Aorta (tissue), 5 donors: ENCODE measurements around the gene EPHA6. TPM values are rescaled to one million over a fixed set of nuclear protein-coding genes. Genes with fewer than 3 reads are reported as not detected.
"Not testable (repeated sequence)": the region's sequence is repeated elsewhere in the genome, so short reads cannot be mapped to it uniquely, and the experiment has no call there.

ENCODE experiments used
- ATAC-seq: fragments of 200-7000 bp; cut with Tn5 transposase; one replicate; pipeline ENCODE4 v1.9.1; 2022; ENCODE audit warnings: moderate library complexity; ENCODE audit not compliant: low FRiP score
- DNase-seq, 2 donors: peaks; one replicate each; pipeline ENCODE4 v3.0.0-alpha.2; 2020
- H3K27ac ChIP-seq, 2 donors: one replicate each; pipeline ENCODE4 v1.5.1; 2013; ENCODE audit warnings: low read length in 2 of 2, mild to moderate bottlenecking in 2 of 2, moderate library complexity in 2 of 2, control low read depth in 1 of 2, inconsistent platforms in 1 of 2, low read depth in 1 of 2
- H3K27me3 ChIP-seq, 2 donors: one replicate each; pipeline ENCODE4 v1.6.1; 2013; ENCODE audit warnings: control low read depth in 1 of 2, low read length in 1 of 2, mild to moderate bottlenecking in 1 of 2, moderate library complexity in 1 of 2; ENCODE audit not compliant: insufficient read depth in 2 of 2, control insufficient read depth in 1 of 2
- H3K36me3 ChIP-seq, 2 donors: one replicate each; pipeline ENCODE4 v1.6.1; 2013; ENCODE audit warnings: control low read depth in 1 of 2, low read length in 1 of 2, mild to moderate bottlenecking in 1 of 2; ENCODE audit not compliant: insufficient read depth in 2 of 2, control insufficient read depth in 1 of 2
- H3K4me1 ChIP-seq, 2 donors: one replicate each; pipeline ENCODE4 v1.6.1; 2013; ENCODE audit warnings: low read length in 2 of 2, control low read depth in 1 of 2, mild to moderate bottlenecking in 1 of 2, moderate library complexity in 1 of 2; ENCODE audit not compliant: insufficient read depth in 2 of 2, control insufficient read depth in 1 of 2
- H3K4me3 ChIP-seq, 2 donors: one replicate each; pipeline ENCODE4 v1.5.1; 2013; ENCODE audit warnings: low read length in 2 of 2, control low read depth in 1 of 2, mild to moderate bottlenecking in 1 of 2
- H3K9me3 ChIP-seq: one replicate; pipeline ENCODE4 v1.6.1; 2013; ENCODE audit warnings: mild to moderate bottlenecking, low read length; ENCODE audit not compliant: control insufficient read depth
- WGBS, 2 donors: extraction: QIAGEN DNeasy Blood & Tissue Kit; methylation state at CpG; one replicate each; pipeline ENCODE4 v1.1.7; 2013; 5-methylcytosine and 5-hydroxymethylcytosine counted together
- intact Hi-C, 2 donors: fragments of 100-400 bp; cut with DNase I; formaldehyde crosslinking; loops; one replicate each; pipeline versions ENCODE4 v1.14.2 to v1.15.0; 2022
- polyA plus RNA-seq, 2 donors: library from polyadenylated mRNA; stranded (reverse); fragments of 200-250 nt; gene quantifications; one replicate each; pipeline ENCODE4 v1.2.3, GENCODE V29; 2013
- total RNA-seq, 2 donors: library from RNA; stranded (reverse); fragmentation: NEBNext Ultra II Directional; extraction: Animal tissue kit (Norgen Biotek cat#: 25700); gene quantifications; one replicate each; pipeline ENCODE4 v1.2.1, GENCODE V29; 2021
- donor health status: healthy with polysubstance abuse.
- donor health status: Bipolar disorder and iron deficiency.
- donor health status: DM: no; HTN: no; CAD: no.
- donor health status: DM: no; HTN: no; CAD: no.
- donor health status: DM: yes; HTN: yes; CAD: no.

Gene EPHA6
- total and polyA plus RNA-seq, 4 donors = 0.33 to 2.8 (median 1.8) TPM; not detected in 1

- ATAC-seq (no peak), DNase-seq (peak in 1 of 2 donors; percentile 59)
- H3K9me3 ChIP-seq = no peaks in the 10 kb centered on the region
- WGBS, 2 donors = 87 to 95% methylated on average over 6 of the region's 6 CpGs
- no peaks in the 10 kb centered on the region for H3K36me3 ChIP-seq
- H3K4me3 ChIP-seq = no peak overlapping the region
- no peak overlapping the region for H3K27ac ChIP-seq
- no peaks in the 10 kb centered on the region for H3K4me1 ChIP-seq
- H3K27me3 ChIP-seq = no peaks in the 10 kb centered on the region
- intact Hi-C loops = no loop called here
These were observed 610.6 kb downstream of the EPHA6 start for GRCh38 chr3:97425002-97425401.

- intact Hi-C loops = no loop called here
- H3K27me3 ChIP-seq = no peaks in the 10 kb centered on the region
- H3K4me3 ChIP-seq = no peak overlapping the region
- no peaks in the 10 kb centered on the region for H3K9me3 ChIP-seq
- no peaks in the 10 kb centered on the region for H3K4me1 ChIP-seq
- no peak for ATAC-seq
- H3K36me3 ChIP-seq = no peaks in the 10 kb centered on the region
- DNase-seq = no peak
- no peak overlapping the region for H3K27ac ChIP-seq
- WGBS, 2 donors = 48 to 57% methylated on average over 2 of the region's 2 CpGs
These were observed 616.2 kb downstream of the EPHA6 start for GRCh38 chr3:97430601-97431000.

GRCh38 chr3:97432914-97433313 lies 618.5 kb downstream of the EPHA6 start:
- ATAC-seq = no peak
- no peak overlapping the region for H3K4me3 ChIP-seq
- 65 to 80% methylated on average over 2 of the region's 2 CpGs for WGBS, 2 donors
- intact Hi-C loops = no loop called here
- DNase-seq = no peak
- H3K9me3 ChIP-seq = no peaks in the 10 kb centered on the region
- no peak overlapping the region for H3K27ac ChIP-seq
- H3K36me3 ChIP-seq = no peaks in the 10 kb centered on the region
- H3K4me1 ChIP-seq = no peaks in the 10 kb centered on the region
- no peaks in the 10 kb centered on the region for H3K27me3 ChIP-seq

GRCh38 chr3:97438131-97438530 lies 623.7 kb downstream of the EPHA6 start:
- WGBS, 2 donors = 24 to 31% methylated on average over 1 of the region's 1 CpG
- no peaks in the 10 kb centered on the region for H3K9me3 ChIP-seq
- H3K4me3 ChIP-seq = no peak overlapping the region
- no peaks in the 10 kb centered on the region for H3K36me3 ChIP-seq
- ATAC-seq (no peak), DNase-seq (no peak)
- intact Hi-C loops = no loop called here
- H3K27ac ChIP-seq = no peak overlapping the region
- no peaks in the 10 kb centered on the region for H3K27me3 ChIP-seq
- no peaks in the 10 kb centered on the region for H3K4me1 ChIP-seq

- H3K36me3 ChIP-seq = no peaks in the 10 kb centered on the region
- ATAC-seq = no peak
- intact Hi-C loops = no loop called here
- H3K27me3 ChIP-seq = no peaks in the 10 kb centered on the region
- no peak for DNase-seq
- H3K4me1 ChIP-seq = no peaks in the 10 kb centered on the region
- no peak overlapping the region for H3K4me3 ChIP-seq
- no peaks in the 10 kb centered on the region for H3K9me3 ChIP-seq
- WGBS, 2 donors = 80 to 88% methylated on average over 1 of the region's 1 CpG
- no peak overlapping the region for H3K27ac ChIP-seq
These were observed 625.0 kb downstream of the EPHA6 start for GRCh38 chr3:97439373-97439772.

GRCh38 chr3:97464035-97464434 lies 649.6 kb downstream of the EPHA6 start:
- ATAC-seq (no peak), DNase-seq (no peak)
- Histone ChIP-seq H3K4me1 (peaks cover 0 to 4% of the 10 kb centered on the region in 2 donors), H3K36me3 (no peaks in the 10 kb centered on the region), H3K4me3 (no peak overlapping the region), H3K27ac (no peak overlapping the region), H3K9me3 (no peaks in the 10 kb centered on the region), H3K27me3 (no peaks in the 10 kb centered on the region)
- WGBS, 2 donors = 3 to 8% methylated on average over 1 of the region's 1 CpG
- intact Hi-C loops = no loop called here

- 14 to 23% methylated on average over 2 of the region's 2 CpGs for WGBS, 2 donors
- H3K9me3 ChIP-seq = no peaks in the 10 kb centered on the region
- H3K27ac ChIP-seq = no peak overlapping the region
- H3K4me1 ChIP-seq = no peaks in the 10 kb centered on the region
- ATAC-seq (no peak), DNase-seq (no peak)
- no peaks in the 10 kb centered on the region for H3K27me3 ChIP-seq
- H3K36me3 ChIP-seq = no peaks in the 10 kb centered on the region
- intact Hi-C loops = loop anchor here in 1 of 2 donors (5.0 kb wide), 1 partner anchor 273 kb away; no protein-coding TSS in a partner anchor
- H3K4me3 ChIP-seq = no peak overlapping the region
These were observed 656.1 kb downstream of the EPHA6 start for GRCh38 chr3:97470481-97470880.

GRCh38 chr3:97479740-97480139 lies 665.3 kb downstream of the EPHA6 start:
- H3K36me3 ChIP-seq = no peaks in the 10 kb centered on the region
- no peaks in the 10 kb centered on the region for H3K27me3 ChIP-seq
- H3K27ac ChIP-seq = no peak overlapping the region
- no peaks in the 10 kb centered on the region for H3K4me1 ChIP-seq
- ATAC-seq (no peak), DNase-seq (no peak)
- intact Hi-C loops = no loop called here
- H3K9me3 ChIP-seq = peaks cover 2% of the 10 kb centered on the region
- no peak overlapping the region for H3K4me3 ChIP-seq

GRCh38 chr3:97480696-97481289 lies 666.4 kb downstream of the EPHA6 start:
- intact Hi-C loops, H3K27me3 ChIP-seq, H3K4me1 ChIP-seq, H3K27ac ChIP-seq, H3K36me3 ChIP-seq, H3K4me3 ChIP-seq, H3K9me3 ChIP-seq, ATAC-seq: not testable (repeated sequence)
- peak in 1 of 2 donors; percentile 61 for DNase-seq
- 93 to 95% methylated on average over 21 to 29 of the region's 29 CpGs for WGBS, 2 donors
